NCI-H1930 (cell line): Measurements from ENCODE around the gene TRAPPC5.

Source experiments
- DNase-seq, 2 experiments: peaks; one replicate each; lab custom pipeline; 2025; lab: John Stamatoyannopoulos, UW

TRAPPC5 gene

GRCh38 chr19:7701049-7701653, 20.5 kb downstream of the TRAPPC5 start:
- DNase-seq = no peak

GRCh38 chr19:7701654-7702457, 21.2 kb downstream of the TRAPPC5 start, which contains the start of gene FCER2:
FCER2 (minus strand) TSS chr19:7702131; CDS start chr19:7699760, 2,371 bp downstream.
- DNase-seq = no peak

GRCh38 chr19:7703332-7703731, 22.7 kb downstream of the TRAPPC5 start:
- no peak for DNase-seq

DNA sequence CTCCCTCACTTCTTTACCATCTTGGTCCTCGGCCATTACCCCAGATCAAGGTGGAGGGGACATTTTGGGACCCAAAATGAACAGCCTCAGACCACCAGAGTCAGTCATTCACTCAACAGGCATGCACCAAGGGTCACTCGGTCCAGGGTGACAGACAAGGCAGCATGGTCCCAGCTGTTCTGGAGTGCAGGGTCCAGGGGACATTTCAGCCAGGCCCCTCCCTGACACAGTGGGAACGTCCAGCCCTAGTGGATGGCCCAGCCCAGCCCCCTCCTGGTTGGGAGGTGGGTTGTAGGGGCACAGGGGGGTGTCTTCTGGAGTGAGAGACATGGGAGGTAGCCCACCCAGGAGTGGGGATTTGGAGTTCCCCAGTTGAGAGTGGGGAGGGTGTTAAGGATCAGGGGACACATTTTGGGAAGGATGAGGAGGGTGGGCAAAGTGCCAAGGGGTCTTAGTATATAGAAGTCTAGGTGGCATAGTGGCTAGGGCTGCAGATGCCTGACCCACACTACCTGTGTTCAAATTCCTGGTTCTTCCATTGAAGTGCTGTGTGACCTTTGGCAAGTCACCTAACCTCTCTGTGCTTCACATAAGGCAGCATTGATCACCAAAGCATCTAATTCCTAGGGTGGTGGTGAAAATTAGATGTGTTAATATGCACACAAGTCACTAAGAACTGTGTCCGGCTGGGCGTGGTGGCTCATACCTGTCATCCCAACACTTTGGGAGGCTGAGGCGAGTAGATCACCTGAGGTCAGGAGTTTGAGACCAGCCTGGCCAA, 23.8 kb downstream of the TRAPPC5 start:
- no peak for DNase-seq

DNA sequence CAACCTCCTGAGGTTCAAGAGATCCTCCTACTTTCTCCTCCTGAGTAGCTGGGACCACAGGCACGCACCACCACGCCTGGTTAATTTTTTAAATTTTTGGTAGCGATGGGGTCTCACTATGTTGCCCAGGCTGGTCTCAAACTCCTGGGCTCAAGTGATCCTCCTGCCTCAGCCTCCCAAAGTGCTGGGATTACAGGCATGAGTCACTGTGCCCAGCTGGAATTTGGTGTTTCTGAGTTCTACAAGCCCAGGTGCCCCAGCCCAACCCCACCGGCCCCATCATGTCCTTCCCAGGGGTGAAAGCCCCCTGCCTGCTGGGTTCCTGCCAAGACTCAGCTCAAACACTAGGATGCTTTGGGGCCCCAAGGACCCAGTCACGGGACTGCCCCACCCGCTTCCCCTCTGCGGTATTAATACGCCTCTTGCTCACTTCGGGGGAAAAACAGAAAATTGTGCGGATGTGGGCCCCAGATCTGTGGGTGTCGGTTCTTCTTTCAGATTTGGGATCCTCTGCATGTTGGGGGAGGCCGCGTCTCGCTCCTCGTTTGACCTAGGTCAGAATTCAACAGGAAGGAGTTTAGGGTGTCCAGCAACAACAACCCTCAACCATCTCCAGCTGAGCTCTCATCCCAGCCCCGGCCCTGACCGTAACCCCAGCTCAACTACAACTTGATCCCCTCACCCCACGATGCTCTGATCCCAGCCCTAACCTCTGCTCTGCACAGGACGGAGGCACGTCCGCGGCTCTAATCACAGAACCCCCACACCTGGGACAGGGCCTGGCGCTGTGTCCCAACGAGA, 25.0 kb downstream of the TRAPPC5 start:
- DNase-seq = no peak

DNA sequence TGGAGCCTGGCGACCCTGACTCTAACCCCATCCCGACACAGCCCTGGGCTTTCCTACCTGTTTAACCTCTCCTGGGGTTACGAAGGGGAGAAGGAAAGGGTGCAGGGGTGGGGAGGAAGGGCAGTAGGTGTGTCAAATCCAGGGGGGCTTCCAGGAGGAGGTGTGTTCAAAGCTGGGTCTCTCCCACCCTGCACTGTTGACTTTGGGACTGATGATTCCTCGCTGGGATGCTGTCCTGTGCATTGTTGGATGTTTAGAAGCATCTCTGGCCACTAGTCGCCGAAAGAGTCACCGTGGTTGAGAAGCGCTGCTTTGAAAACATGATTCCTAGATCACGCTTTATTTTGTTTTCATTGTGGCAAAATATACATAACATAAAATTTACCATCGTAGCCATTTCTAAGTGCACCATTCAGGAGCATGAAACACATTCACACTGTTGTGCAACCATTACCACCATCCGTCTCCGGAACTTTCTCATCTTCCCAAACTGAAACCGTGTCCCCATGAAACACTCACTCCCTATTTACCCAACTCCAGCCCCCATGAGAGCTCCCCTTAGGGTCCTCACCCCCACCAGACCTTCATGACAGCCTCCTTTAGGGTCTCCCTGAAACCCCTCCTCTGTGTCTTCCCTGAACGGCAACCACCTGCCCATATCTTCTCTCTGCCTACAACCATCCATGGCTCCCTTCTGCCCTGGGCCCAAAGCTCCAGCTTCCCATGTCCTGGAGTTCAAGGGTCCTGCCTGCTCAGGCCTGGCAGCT, 25.7 kb downstream of the TRAPPC5 start:
- DNase-seq = no peak

DNA sequence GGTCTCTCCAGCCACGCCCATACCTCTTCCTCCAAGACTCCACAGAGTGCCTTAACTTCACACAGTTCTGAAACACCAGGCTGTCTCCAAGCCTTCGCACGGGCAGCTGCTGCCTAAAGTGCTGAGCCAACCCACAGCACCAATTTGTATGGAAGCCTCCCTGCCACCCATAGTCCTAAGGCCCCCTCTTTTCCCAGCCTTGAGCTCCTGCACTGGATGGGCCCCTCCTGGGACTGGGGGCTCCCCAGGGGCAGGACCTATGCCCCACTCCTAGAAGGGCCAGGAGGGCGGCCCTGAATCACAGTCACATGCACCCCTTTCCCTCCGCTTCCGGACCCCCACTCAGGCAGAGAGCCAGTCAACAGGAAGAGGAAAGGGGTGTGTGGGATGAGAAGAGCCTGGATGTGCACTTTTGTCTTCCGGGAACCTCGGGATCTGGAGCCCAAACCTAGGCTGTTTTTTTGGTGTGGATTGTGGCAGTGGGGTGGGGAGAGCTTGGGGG, 26.4 kb downstream of the TRAPPC5 start:
- DNase-seq = no peak

GRCh38 chr19:7709932-7710460, 29.4 kb downstream of the TRAPPC5 start:
- no peak for DNase-seq

DNA sequence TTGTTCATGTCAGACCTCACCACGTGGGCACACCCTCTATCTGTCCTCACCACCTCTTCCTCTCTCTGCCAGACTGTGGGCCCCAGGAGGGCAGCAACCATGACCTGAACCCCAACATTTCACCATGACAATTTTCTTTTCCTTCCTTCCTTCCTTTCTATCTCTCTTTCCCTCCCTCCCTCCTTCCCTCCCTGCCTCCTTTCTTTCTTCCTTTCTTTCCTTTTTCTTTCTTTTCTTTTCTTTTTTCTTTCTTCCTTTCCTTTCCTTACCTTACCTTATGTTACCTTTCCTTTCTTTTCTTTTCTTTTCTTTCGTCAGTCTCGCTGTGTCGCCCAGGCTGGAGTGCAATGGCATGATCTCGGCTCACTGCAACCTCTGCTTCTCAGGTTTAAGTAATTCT, 30.0 kb downstream of the TRAPPC5 start:
- DNase-seq = no peak

DNA sequence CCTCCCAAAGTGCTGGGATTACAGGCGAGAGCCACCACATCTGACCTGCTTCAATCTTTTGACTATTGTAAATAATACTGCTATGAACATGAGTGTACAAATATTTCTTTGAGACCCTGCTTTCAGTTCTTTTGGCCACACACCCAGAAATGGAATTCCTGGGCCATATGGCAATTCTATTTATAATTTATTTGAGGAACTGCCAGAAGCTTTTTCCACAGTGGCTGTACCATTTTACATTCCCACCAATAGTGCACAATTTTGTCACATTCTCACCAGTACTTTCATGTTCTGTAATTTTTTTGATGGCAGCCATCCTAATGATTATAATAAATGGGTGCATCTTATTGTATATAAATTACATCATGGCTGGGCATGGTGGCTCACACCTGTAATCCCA, 35.0 kb downstream of the TRAPPC5 start:
- DNase-seq = no peak

DNA sequence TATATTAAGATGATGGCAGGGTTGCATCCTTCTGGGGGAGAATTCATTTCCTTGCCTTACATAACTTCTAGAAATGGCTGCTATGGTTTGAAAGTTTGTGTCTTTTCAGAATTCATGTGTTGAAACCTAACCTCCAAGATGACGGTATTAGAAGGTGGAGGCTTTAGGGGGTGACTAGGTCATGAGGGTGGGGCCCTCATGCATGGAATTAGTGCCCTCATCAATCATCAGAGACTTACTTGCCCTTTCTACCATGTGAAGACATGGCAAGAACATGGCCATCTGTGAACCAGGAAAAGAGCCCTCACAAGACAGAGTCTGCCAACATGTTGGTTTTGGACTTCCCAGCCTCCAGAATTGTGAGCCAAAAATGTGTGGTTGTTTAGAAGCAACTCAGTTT, 36.1 kb downstream of the TRAPPC5 start:
- no peak for DNase-seq

GRCh38 chr19:7718668-7719067, 38.0 kb downstream of the TRAPPC5 start:
- DNase-seq = no peak

- DNase-seq = no peak
These were observed 39.7 kb downstream of the TRAPPC5 start for GRCh38 chr19:7720351-7720750.

GRCh38 chr19:7722231-7722651, 41.6 kb downstream of the TRAPPC5 start:
- DNase-seq = no peak

GRCh38 chr19:7725791-7726190, 45.2 kb downstream of the TRAPPC5 start:
- no peak for DNase-seq

DNA sequence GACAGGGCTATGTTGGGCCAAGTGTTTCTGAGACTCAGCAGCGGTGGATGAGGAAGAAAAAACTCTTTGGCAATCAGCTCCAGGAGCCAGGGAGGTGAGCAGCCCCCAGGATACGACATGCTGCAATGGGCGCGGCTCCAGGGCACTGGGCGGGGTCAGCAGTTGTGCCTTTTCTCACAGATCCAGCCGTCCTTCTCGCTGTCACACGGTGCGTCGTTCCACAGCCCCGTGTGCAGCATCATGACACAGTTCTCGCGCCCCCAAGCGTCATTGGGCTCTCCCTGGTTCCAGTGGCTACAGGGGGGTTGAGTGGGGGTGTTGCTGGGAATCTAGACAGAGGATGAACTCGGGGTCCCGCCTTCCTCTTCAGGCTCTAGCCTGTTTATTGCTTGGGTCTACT, 48.6 kb downstream of the TRAPPC5 start:
- no peak for DNase-seq

GRCh38 chr19:7729831-7730285, 49.2 kb downstream of the TRAPPC5 start:
- no peak for DNase-seq

DNA sequence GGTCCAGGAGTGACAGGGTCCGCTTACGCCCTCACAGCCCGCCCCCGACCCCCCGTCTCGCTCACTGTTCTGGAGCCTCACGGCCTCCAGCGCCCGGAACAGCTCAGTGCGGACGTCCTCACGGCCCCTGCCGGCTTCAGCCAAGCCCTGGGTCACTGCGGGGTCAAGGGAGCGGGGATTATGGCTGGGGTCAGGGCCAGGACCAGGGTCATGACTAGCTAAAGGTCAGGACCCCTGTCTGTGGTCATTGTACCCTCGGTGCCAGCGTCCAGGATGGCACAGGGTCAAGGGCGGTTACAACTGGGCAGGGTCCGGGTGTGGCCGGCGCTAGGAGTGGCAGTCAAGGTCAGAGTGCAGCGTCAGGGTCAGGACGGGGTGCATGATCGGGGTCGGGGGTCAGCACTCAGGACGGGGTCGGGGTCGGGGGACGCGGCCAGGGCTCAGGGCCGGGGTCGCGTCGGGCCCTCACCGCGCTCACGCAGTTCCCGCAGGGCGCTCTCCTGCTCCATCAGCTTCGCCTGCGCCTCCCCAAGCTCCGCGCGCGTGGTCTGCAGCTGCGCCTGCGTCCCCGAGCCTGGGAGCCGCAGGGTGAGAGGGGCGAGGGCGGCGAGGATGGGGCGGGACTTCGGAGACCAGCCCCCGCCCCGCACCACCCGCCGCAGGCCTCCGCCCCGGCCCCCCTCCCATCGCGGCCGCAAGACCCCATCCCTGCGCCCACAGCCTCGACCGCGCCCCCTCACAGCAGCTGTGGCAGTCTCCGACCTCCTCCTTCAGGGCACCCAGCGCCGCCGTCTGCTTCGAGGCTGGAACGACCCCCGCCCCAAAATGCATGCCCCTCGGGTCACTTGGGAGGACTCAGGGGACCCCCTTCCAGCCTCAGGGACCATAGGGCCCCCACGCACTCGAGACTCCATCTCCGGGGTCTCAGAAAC, 49.9 kb downstream of the TRAPPC5 start:
- DNase-seq = no peak

- DNase-seq = no peak
These were observed 50.6 kb downstream of the TRAPPC5 start for GRCh38 chr19:7731218-7731595.

GRCh38 chr19:7731615-7732014, 51.0 kb downstream of the TRAPPC5 start:
- no peak for DNase-seq
